Sigmoid colon (tissue), 7 donors: ENCODE measurements around the gene TMEM156. TPM values are rescaled to one million over a fixed set of nuclear protein-coding genes. Genes with fewer than 3 reads are reported as not detected.

Source experiments
- DNase-seq: peaks from one replicate; pipeline ENCODE4 v3.0.0-alpha.2; 2019
- H3K27ac ChIP-seq, 4 donors: fragments of 200-600 bp; sonication (generic); one replicate each; pipeline ENCODE4 v1.5.1; 2016 to 2019; ENCODE audit warnings: mild to moderate bottlenecking in 1 of 4
- H3K27me3 ChIP-seq, 3 donors: fragments of 200-600 bp; sonication (generic); one replicate each; pipeline ENCODE4 v1.5.1; 2019; ENCODE audit warnings: mild to moderate bottlenecking in 1 of 3
- H3K36me3 ChIP-seq, 4 donors: fragments of 200-600 bp; sonication (generic); one replicate each; pipeline ENCODE4 v1.5.1; 2016 to 2019
- H3K4me1 ChIP-seq, 4 donors: fragments of 200-600 bp; sonication (generic); one replicate each; pipeline ENCODE4 v1.5.1; 2017 to 2019
- H3K4me3 ChIP-seq, 4 donors: fragments of 200-600 bp; sonication (generic); one replicate each; pipeline ENCODE4 v1.5.1; 2017 to 2019; ENCODE audit warnings: mild to moderate bottlenecking in 2 of 4, moderate library complexity in 1 of 4
- H3K9me3 ChIP-seq, 4 donors: fragments of 200-600 bp in 3 of 4; sonication (generic) in 3 of 4; one replicate each; pipeline versions ENCODE4 v1.5.1 to v1.6.1; 2013 to 2019
- EP300 ChIP-seq, 4 donors: sonication (generic); formaldehyde crosslinking; IDR thresholded peaks; one replicate each; pipeline ENCODE4 v1.6.1; 2017; ENCODE audit warnings: antibody characterized with exemption in 4 of 4
- POLR2A ChIP-seq, 2 donors: fragments of 450-650 bp; IDR thresholded peaks; one replicate each; pipeline ENCODE4 v1.6.1; 2016; ENCODE audit warnings: antibody characterized with exemption in 2 of 2, mild to moderate bottlenecking in 2 of 2, moderate library complexity in 2 of 2
- POLR2AphosphoS5 ChIP-seq, 4 donors: sonication (generic); formaldehyde crosslinking; IDR thresholded peaks; one replicate each; pipeline ENCODE4 v1.6.1; 2017; ENCODE audit warnings: antibody characterized with exemption in 4 of 4
- WGBS, 2 donors: extraction: QIAGEN DNeasy Blood & Tissue Kit; methylation state at CpG; one replicate each; pipeline ENCODE4 v1.1.7; 2013; 5-methylcytosine and 5-hydroxymethylcytosine counted together
- intact Hi-C: fragments of 100-400 bp; cut with DNase I; formaldehyde crosslinking; loops from one replicate; pipeline ENCODE4 v1.15.1; 2023
- polyA plus RNA-seq, 3 donors: library from polyadenylated mRNA; stranded (reverse); fragments of 200-250 nt; gene quantifications; one replicate each; pipeline ENCODE4 v1.2.3, GENCODE V29; 2013
- total RNA-seq, 4 donors: library from RNA; depleted of rRNA; stranded (reverse); fragments of >200 nt; gene quantifications; one replicate each; pipeline ENCODE4 v1.1.0, GENCODE V29; 2016
- TF ChIP-seq, protein P1 (sequence below), 4 experiments: fragments of 450-650 bp in 3 of 4; fragments of 200-600 bp in 1 of 4; IDR thresholded peaks; one replicate each; pipeline ENCODE4 v1.5.1; 2016 to 2019; ENCODE audit warnings: antibody characterized with exemption in 4 of 4, mild to moderate bottlenecking in 3 of 4, moderate library complexity in 2 of 4
- donor health status: healthy with polysubstance abuse.
- donor health status: Bipolar disorder and iron deficiency.
- donor health status: healthy.

Gene TMEM156
- total and polyA plus RNA-seq, 7 donors = 0.66 to 9.1 (median 6.5) TPM; not detected in 4

DNA sequence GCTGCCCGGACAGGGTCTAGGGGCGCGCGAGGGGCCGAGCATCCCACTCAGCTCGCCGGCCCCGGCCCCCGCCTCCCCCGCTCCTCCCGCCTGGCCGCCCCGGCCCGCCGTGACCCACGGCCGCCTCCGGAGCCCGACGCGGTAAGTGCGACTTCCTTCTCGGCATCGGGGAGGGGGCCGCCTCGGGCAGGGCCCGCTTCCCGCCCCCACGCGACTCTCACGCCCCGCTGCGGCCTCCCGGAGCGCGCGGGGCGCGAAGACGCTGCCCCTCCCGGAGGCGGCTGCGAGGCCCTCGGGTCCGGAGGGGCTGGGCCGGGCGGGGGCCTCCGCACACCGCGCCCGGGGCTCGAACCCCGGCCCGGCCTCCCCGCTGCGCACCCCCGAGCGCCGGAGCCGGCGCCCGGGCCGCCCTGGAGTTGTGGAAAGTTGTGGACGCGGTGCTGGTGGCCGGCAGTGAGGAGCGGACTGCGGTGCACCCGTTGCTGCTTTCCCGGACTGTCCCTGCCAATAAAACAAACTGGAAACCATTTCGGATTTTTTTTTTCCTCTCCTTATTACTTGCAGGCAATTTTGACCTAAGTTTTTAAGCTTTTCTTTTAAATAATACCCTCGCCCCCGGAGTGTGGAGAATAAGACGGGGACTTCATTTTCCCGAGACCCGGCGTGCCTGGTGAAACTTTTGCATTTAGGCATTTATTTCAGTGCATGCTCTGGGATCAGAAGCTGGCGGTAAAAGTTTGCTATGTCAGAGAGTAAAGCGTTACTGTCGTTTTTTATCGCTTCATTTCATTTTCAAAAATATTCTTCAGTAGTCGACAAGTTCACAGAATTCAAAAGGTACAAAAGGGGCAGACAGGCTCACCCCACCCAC lies 13.0 kb upstream of the TMEM156 start:
- WGBS, 2 donors = 2 to 5% methylated on average over 82 of the region's 82 CpGs
- peak overlapping the region; percentile 92 to 100 (median 97) for H3K27ac ChIP-seq
- no peaks in the 10 kb centered on the region for H3K27me3 ChIP-seq
- TF ChIP-seq, protein P1, sequence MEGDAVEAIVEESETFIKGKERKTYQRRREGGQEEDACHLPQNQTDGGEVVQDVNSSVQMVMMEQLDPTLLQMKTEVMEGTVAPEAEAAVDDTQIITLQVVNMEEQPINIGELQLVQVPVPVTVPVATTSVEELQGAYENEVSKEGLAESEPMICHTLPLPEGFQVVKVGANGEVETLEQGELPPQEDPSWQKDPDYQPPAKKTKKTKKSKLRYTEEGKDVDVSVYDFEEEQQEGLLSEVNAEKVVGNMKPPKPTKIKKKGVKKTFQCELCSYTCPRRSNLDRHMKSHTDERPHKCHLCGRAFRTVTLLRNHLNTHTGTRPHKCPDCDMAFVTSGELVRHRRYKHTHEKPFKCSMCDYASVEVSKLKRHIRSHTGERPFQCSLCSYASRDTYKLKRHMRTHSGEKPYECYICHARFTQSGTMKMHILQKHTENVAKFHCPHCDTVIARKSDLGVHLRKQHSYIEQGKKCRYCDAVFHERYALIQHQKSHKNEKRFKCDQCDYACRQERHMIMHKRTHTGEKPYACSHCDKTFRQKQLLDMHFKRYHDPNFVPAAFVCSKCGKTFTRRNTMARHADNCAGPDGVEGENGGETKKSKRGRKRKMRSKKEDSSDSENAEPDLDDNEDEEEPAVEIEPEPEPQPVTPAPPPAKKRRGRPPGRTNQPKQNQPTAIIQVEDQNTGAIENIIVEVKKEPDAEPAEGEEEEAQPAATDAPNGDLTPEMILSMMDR (IDR thresholded peaks at IDR 0.05) = no peak
- TF ChIP-seq POLR2AphosphoS5 (IDR thresholded peaks at IDR 0.05) (no peak), EP300 (IDR thresholded peaks at IDR 0.05) (no peak)
- H3K4me3 ChIP-seq = peak overlapping the region; percentile 49 to 98 (median 93)
- H3K36me3 ChIP-seq = no peaks in the 10 kb centered on the region
- DNase-seq = peak; percentile 72
- H3K4me1 ChIP-seq = peaks cover 0 to 64% (median 46%) of the 10 kb centered on the region in 4 donors
- intact Hi-C loops = loop anchor here (2.0 to 10.0 kb wide), 6 partner anchors 78 to 1360 kb away; partner anchors contain the start of genes PDS5A and RELL1
- no peaks in the 10 kb centered on the region for H3K9me3 ChIP-seq

DNA sequence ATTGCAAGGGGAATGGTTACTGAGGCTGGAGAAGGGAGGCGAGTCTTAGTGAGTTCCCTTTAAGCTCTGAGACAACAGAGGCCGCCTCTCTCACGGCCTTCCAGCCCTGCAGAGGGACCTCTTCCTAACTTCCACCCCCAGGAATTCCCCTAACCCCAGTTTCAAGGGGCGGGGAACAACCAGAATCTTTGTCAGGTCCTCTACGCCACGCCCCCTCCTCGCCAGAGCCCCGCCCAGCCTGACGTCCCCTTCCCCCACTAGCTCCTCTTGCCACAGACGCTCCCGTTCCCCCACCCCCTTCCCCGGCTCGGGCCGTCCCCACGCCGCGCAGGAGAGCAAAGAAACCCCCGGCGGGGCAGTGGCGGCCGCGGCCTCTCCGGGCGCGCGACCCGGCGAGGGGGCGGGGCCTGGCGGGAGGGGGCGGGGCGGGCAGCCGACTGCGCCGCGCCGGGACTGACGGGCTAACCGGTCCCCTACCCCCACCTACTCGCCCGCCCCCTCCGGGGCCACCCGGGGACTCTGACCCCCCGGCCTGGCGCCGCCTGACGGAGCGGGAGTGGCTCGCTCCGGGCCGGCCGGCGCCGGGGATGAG lies 12.3 kb upstream of the TMEM156 start:
- WGBS, 2 donors = 1% methylated on average over 53 to 54 of the region's 54 CpGs
- peak; percentile 97 for DNase-seq

DNA sequence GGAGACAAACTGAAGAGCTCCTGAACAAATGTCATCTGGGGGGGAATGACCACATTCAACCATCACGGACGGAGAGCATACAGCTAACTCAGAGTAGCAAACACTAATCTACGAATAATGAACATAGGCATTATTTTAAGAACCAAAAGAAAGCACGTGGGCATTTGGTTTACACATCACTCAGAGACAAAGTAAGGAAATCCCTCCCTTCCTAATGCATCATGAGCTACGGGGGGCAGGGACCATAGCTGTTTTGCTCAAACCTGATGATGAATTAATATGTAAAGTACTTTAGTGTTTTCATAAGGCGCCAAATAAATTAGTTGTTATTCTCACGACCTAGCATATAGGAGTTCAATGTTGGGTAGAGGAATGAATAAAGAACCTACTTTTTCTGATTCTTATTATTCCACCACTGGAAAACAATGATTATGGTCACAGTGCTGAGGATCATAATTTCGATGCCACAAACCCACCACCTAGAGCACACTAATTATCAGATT lies 11.7 kb upstream of the TMEM156 start:
- Histone ChIP-seq H3K4me1 (peaks cover 0 to 54% (median 42%) of the 10 kb centered on the region in 4 donors), H3K27me3 (no peaks in the 10 kb centered on the region), H3K4me3 (peak overlapping the region; percentile 49 to 98 (median 93)), H3K9me3 (no peaks in the 10 kb centered on the region), H3K36me3 (no peaks in the 10 kb centered on the region), H3K27ac (peak overlapping the region; percentile 92 to 100 (median 97))
- WGBS, 2 donors = 9 to 13% methylated on average over 8 of the region's 8 CpGs
- TF ChIP-seq POLR2AphosphoS5 (IDR thresholded peaks at IDR 0.05) (no peak), EP300 (IDR thresholded peaks at IDR 0.05) (no peak), POLR2A (IDR thresholded peaks at IDR 0.05) (peak in 1 of 2 donors; percentile 13)
- TF ChIP-seq, protein P1 (IDR thresholded peaks at IDR 0.05) = no peak
- no peak for DNase-seq
- intact Hi-C loops = loop anchor here (2.0 to 10.0 kb wide), 4 partner anchors 77 to 1359 kb away; partner anchors contain the start of gene RELL1

More for the DNA sequence above, 12.3 kb upstream of the TMEM156 start:
- Histone ChIP-seq H3K4me3 (peak overlapping the region; percentile 49 to 98 (median 93)), H3K27ac (peak overlapping the region; percentile 92 to 100 (median 97)), H3K4me1 (peaks cover 0 to 59% (median 44%) of the 10 kb centered on the region in 4 donors), H3K27me3 (no peaks in the 10 kb centered on the region), H3K9me3 (no peaks in the 10 kb centered on the region), H3K36me3 (no peaks in the 10 kb centered on the region)
- TF ChIP-seq EP300 (IDR thresholded peaks at IDR 0.05) (no peak), POLR2A (IDR thresholded peaks at IDR 0.05) (peak in 1 of 2 donors; percentile 0), POLR2AphosphoS5 (IDR thresholded peaks at IDR 0.05) (peak in 3 of 4 donors; percentile 60 to 68 (median 61))
- TF ChIP-seq, protein P1 (IDR thresholded peaks at IDR 0.05) = no peak
- intact Hi-C loops = loop anchor here (2.0 to 10.0 kb wide), 4 partner anchors 77 to 1360 kb away; partner anchors contain the start of gene RELL1

DNA sequence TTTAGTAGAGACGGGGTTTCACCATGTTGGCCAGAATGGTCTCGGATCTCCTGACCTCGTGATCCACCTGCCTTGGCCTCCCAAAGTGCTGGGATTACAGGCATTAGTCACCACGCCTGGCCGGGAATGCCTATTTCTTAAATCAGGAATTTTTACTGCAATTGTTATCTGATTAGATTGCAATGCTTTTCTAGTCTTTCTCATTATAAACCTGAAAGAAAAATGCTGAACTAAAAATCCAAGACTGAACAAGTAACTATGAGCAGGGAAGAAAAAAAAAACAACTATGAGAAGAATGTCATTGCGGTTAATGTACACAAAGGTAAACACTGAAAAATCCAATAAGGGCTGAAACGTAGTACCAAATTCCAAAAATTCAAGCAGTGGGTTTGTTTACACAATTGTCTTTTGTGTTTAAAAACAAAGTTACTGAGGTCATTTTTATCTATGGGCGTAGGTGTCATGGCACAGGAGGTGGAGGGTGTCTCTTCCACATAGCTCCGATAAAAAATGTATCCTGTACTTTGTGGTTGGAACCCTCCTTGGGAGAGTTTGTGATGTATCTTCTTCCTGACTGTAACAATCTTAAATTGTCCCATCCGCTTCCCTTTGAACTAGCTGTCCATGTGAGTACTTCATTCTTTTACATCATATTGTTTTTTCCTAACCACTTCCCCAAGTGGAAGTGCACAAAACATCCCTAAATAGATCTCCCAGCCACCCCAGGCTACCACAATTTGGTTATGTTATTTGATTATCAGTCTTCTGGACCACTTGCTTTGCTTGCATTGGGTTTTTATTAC lies 11.1 kb upstream of the TMEM156 start:
- 51 to 73% methylated on average over 10 of the region's 10 CpGs for WGBS, 2 donors
- TF ChIP-seq, protein P1 (IDR thresholded peaks at IDR 0.05) = no peak
- TF ChIP-seq POLR2AphosphoS5 (IDR thresholded peaks at IDR 0.05) (no peak), POLR2A (IDR thresholded peaks at IDR 0.05) (no peak), EP300 (IDR thresholded peaks at IDR 0.05) (no peak)
- peak overlapping the region; percentile 92 to 100 (median 97) for H3K27ac ChIP-seq
- DNase-seq = no peak
- H3K4me1 ChIP-seq = peaks cover 0 to 48% (median 39%) of the 10 kb centered on the region in 4 donors
- intact Hi-C loops = loop anchor here (5.0 to 10.0 kb wide), 2 partner anchors 76 to 1358 kb away; partner anchors contain the start of gene RELL1
- H3K36me3 ChIP-seq = no peaks in the 10 kb centered on the region
- peak overlapping the region in 1 of 4 donors; percentile 98 for H3K4me3 ChIP-seq
- H3K27me3 ChIP-seq = no peaks in the 10 kb centered on the region
- no peaks in the 10 kb centered on the region for H3K9me3 ChIP-seq
